Activated CD4-positive, alpha-beta T cell treated with anti-CD3 and anti-CD28 coated beads for 36 hours (primary cell): ENCODE results near the gene RRP15. TPM values are rescaled to one million over a fixed set of nuclear protein-coding genes. Genes with fewer than 3 reads are reported as not detected.

ENCODE experiments used
- ATAC-seq: fragments of 200-7000 bp; cut with Tn5 transposase; one replicate; pipeline ENCODE4 v1.10.0; 2021; ENCODE audit warnings: mild to moderate bottlenecking, moderate library complexity
- CTCF ChIA-PET: fragments of 350-600 bp; sonication (Branson Sonifier 250); formaldehyde crosslinking; loops from one replicate; lab custom pipeline; 2021; ENCODE audit warnings: antibody characterized with exemption; lab: Charles Lee
- POLR2A ChIA-PET: fragments of 350-600 bp; sonication (Branson Sonifier 250); formaldehyde crosslinking; loops from one replicate; lab custom pipeline; 2021; ENCODE audit warnings: antibody characterized with exemption, inconsistent platforms; lab: Charles Lee
- DNase-seq: peaks from one replicate; pipeline ENCODE4 v3.0.0-alpha.2; 2020
- H3K27ac Mint-ChIP-seq: one replicate; pipeline ENCODE4 v1.8.0; 2021; ENCODE audit warnings: mixed read lengths
- H3K27me3 Mint-ChIP-seq: one replicate; pipeline ENCODE4 v1.8.0; 2021; ENCODE audit warnings: mixed read lengths
- H3K36me3 Mint-ChIP-seq: one replicate; pipeline ENCODE4 v1.8.0; 2021; ENCODE audit warnings: low read depth, mixed read lengths
- H3K4me1 Mint-ChIP-seq: one replicate; pipeline ENCODE4 v1.8.0; 2021; ENCODE audit warnings: mixed read lengths
- H3K4me3 Mint-ChIP-seq: one replicate; pipeline ENCODE4 v1.8.0; 2021; ENCODE audit warnings: mild to moderate bottlenecking, moderate library complexity, mixed read lengths
- H3K9me3 Mint-ChIP-seq: one replicate; pipeline ENCODE4 v1.8.0; 2021; ENCODE audit warnings: low read depth, mixed read lengths
- intact Hi-C, 2 experiments: fragments of 100-400 bp; cut with DNase I in 1 of 2; cut with micrococcal nuclease in 1 of 2; formaldehyde crosslinking; loops; one replicate each; pipeline versions ENCODE4 v1.14.2 to v1.15.1; 2022 to 2024; cut with DNase I, micrococcal nuclease
- total RNA-seq, 2 experiments: library from RNA; stranded (reverse); gene quantifications; one replicate each; pipeline ENCODE4 v1.2.3, GENCODE V29; 2021

Gene RRP15, protein sequence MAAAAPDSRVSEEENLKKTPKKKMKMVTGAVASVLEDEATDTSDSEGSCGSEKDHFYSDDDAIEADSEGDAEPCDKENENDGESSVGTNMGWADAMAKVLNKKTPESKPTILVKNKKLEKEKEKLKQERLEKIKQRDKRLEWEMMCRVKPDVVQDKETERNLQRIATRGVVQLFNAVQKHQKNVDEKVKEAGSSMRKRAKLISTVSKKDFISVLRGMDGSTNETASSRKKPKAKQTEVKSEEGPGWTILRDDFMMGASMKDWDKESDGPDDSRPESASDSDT
- total RNA-seq: 10 to 100 TPM; 23.3 to 30.5 TPM

DNA sequence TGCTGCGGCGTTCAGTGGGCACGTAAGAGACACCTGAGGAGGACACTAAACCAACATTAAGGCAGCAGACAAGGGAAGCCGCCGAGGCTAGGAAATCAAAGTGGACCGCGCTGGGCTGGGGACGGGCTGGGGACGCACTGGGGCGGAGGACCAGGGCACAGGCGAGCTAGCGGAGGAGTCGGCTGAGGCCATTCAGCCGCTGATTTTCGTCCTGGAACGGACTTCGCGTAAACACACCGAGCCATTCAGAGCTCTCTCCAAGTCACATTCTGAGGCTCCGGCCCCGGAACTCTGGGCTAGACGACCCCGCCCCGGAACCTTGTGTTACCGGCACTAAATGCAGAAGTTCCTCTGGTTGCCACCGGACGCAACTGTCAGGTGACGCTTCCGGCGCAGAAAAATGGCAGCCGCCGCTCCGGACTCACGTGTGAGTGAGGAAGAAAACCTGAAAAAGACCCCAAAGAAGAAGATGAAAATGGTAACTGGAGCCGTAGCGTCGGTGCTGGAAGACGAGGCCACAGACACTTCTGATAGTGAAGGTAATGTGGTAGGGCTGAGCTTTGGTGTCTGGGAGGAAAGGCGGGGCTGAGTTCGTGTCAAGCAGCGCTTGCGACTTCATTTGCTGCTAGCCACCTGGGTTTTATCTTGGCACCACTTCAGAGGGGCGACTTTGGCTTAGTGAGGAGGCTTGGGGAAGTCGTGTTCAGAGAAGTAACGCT is at the start of gene RRP15:
RRP15 (plus strand) TSS at position 377 of the 719 bp plus-strand sequence; CDS start at position 401, 24 bp downstream.
- H3K4me3 Mint-ChIP-seq: peak within 1 kb of the TSS; percentile 94
- ChIA-PET POLR2A (interaction anchor here (1.0 kb wide), 1 partner anchor 1987 kb away, joined by 3 read pairs; the partner anchor contains the start of gene RAB3GAP2), CTCF (interaction anchor here (0.7 to 0.8 kb wide), 2 partner anchors 15 to 905 kb away, joined by 3 read pairs; no protein-coding TSS in a partner anchor)
- peaks cover 3% of the 10 kb centered on the region for H3K9me3 Mint-ChIP-seq
- peak; percentile 93 for DNase-seq
- H3K27ac Mint-ChIP-seq: peak within 1 kb of the TSS; percentile 91
- peak; percentile 99 for ATAC-seq
- H3K4me1 Mint-ChIP-seq: peaks cover 32% of the 10 kb centered on the region
- H3K27me3 Mint-ChIP-seq: peaks cover 11% of the 10 kb centered on the region
- peaks cover 7% of the 10 kb centered on the region for H3K36me3 Mint-ChIP-seq
- intact Hi-C loops: loop anchor here in 1 of 2 experiments (1.0 to 10.0 kb wide), 6 partner anchors 92 to 1987 kb away; partner anchors contain the start of genes BPNT1, GPATCH2, RAB3GAP2 and SPATA17

- ChIA-PET CTCF (interaction anchor here (0.6 kb wide), 1 partner anchor 1596 kb away, joined by 4 read pairs; no protein-coding TSS in a partner anchor), POLR2A (no interaction called here)
- Mint-ChIP-seq H3K4me3 (no peak overlapping the region), H3K27ac (no peak overlapping the region), H3K27me3 (peaks cover 16% of the 10 kb centered on the region), H3K36me3 (no peaks in the 10 kb centered on the region), H3K9me3 (no peaks in the 10 kb centered on the region), H3K4me1 (no peaks in the 10 kb centered on the region)
- ATAC-seq: no peak
- intact Hi-C loops: no loop called here
- no peak for DNase-seq
Measured at GRCh38 chr1:218242171-218242570, 42.9 kb upstream of the RRP15 start.

- CTCF ChIA-PET: no interaction called here
- no peaks in the 10 kb centered on the region for H3K36me3 Mint-ChIP-seq
- H3K4me1 Mint-ChIP-seq: no peaks in the 10 kb centered on the region
- DNase-seq (no peak), ATAC-seq (no peak)
- POLR2A ChIA-PET: no interaction called here
- no peaks in the 10 kb centered on the region for H3K9me3 Mint-ChIP-seq
- peaks cover 27% of the 10 kb centered on the region for H3K27me3 Mint-ChIP-seq
- H3K27ac Mint-ChIP-seq: no peak overlapping the region
- intact Hi-C loops: no loop called here
- no peak overlapping the region for H3K4me3 Mint-ChIP-seq
Measured at GRCh38 chr1:218247339-218247738, 37.8 kb upstream of the RRP15 start.

DNA sequence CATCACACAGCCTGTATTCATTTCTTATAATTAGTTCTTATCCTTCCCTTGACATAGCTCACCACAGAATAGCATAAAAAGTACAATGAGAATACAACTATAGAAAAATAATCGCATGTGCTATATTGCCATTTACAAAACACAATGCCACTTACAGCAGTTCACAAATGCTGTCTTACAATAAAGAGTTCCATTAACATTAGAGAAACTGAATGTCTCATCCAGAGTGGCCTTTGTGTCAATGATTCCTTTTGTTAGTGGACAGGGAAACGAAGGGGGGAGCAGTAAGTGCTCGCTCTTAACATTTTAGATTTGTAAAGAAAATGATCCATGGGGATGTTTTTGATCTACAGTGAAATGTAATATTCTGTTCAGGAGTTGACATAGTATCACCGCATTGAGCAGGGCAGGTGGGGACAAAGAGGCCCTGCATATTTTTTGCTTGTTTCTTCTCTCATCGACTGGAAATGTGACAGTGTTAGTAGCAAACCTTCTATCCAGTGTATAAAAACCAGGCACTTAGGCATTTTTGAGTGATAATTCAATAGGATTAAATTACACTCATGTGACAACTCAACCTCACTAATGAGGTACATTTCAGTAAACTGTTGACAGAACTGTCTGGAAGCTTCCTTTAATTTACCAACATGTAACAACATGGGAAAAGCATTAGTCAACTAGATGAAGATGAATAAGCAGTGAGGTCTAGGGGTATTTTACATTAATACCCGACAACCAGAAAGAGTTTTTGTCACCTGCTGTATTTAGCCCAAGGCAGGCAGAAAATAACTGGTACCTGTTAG is 35.6 kb upstream of the RRP15 start:
- DNase-seq: no peak
- no peaks in the 10 kb centered on the region for H3K4me1 Mint-ChIP-seq

GRCh38 chr1:218250492-218250891 is 34.6 kb upstream of the RRP15 start:
- Mint-ChIP-seq H3K4me3 (no peak overlapping the region), H3K27me3 (peaks cover 20% of the 10 kb centered on the region), H3K36me3 (no peaks in the 10 kb centered on the region), H3K27ac (no peak overlapping the region), H3K9me3 (no peaks in the 10 kb centered on the region), H3K4me1 (no peaks in the 10 kb centered on the region)
- intact Hi-C loops: no loop called here
- ATAC-seq (no peak), DNase-seq (no peak)
- ChIA-PET POLR2A (no interaction called here), CTCF (no interaction called here)

More for the DNA sequence above, 35.6 kb upstream of the RRP15 start:
- ChIA-PET CTCF (no interaction called here), POLR2A (no interaction called here)
- H3K27ac Mint-ChIP-seq: no peak overlapping the region
- intact Hi-C loops: no loop called here
- no peaks in the 10 kb centered on the region for H3K9me3 Mint-ChIP-seq
- H3K4me3 Mint-ChIP-seq: no peak overlapping the region
- no peak for ATAC-seq
- H3K36me3 Mint-ChIP-seq: no peaks in the 10 kb centered on the region
- H3K27me3 Mint-ChIP-seq: peaks cover 20% of the 10 kb centered on the region

- POLR2A ChIA-PET: no interaction called here
- intact Hi-C loops: no loop called here
- CTCF ChIA-PET: no interaction called here
Measured at GRCh38 chr1:218254296-218254946, 30.7 kb upstream of the RRP15 start.

GRCh38 chr1:218255090-218255489 is 30.0 kb upstream of the RRP15 start:
- no peaks in the 10 kb centered on the region for H3K36me3 Mint-ChIP-seq
- intact Hi-C loops: no loop called here

More at GRCh38 chr1:218254296-218254946, 30.7 kb upstream of the RRP15 start:
- H3K4me1 Mint-ChIP-seq: no peaks in the 10 kb centered on the region
- H3K36me3 Mint-ChIP-seq: no peaks in the 10 kb centered on the region
- ATAC-seq: no peak
- no peak overlapping the region for H3K27ac Mint-ChIP-seq
- H3K27me3 Mint-ChIP-seq: peaks cover 15% of the 10 kb centered on the region
- no peak overlapping the region for H3K4me3 Mint-ChIP-seq
- H3K9me3 Mint-ChIP-seq: no peaks in the 10 kb centered on the region
- no peak for DNase-seq

GRCh38 chr1:218257371-218257770 is 27.7 kb upstream of the RRP15 start:
- Mint-ChIP-seq H3K27ac (no peak overlapping the region), H3K27me3 (peaks cover 13% of the 10 kb centered on the region), H3K36me3 (no peaks in the 10 kb centered on the region), H3K4me1 (no peaks in the 10 kb centered on the region), H3K9me3 (no peaks in the 10 kb centered on the region), H3K4me3 (no peak overlapping the region)
- ATAC-seq (no peak), DNase-seq (no peak)
- POLR2A ChIA-PET: no interaction called here
- CTCF ChIA-PET: no interaction called here
- intact Hi-C loops: no loop called here

More at GRCh38 chr1:218255090-218255489, 30.0 kb upstream of the RRP15 start:
- Mint-ChIP-seq H3K4me3 (no peak overlapping the region), H3K4me1 (no peaks in the 10 kb centered on the region), H3K27me3 (peaks cover 16% of the 10 kb centered on the region), H3K27ac (no peak overlapping the region), H3K9me3 (no peaks in the 10 kb centered on the region)
- ChIA-PET CTCF (no interaction called here), POLR2A (no interaction called here)
- DNase-seq (no peak), ATAC-seq (no peak)

GRCh38 chr1:218257971-218258370 is 27.1 kb upstream of the RRP15 start:
- ChIA-PET POLR2A (no interaction called here), CTCF (interaction anchor here (0.6 kb wide), 1 partner anchor 731 kb away, joined by 3 read pairs; no protein-coding TSS in a partner anchor)
- H3K4me3 Mint-ChIP-seq: no peak overlapping the region
- no peaks in the 10 kb centered on the region for H3K9me3 Mint-ChIP-seq
- H3K4me1 Mint-ChIP-seq: no peaks in the 10 kb centered on the region
- no peak overlapping the region for H3K27ac Mint-ChIP-seq
- no peak for ATAC-seq
- no peak for DNase-seq
- intact Hi-C loops: no loop called here
- no peaks in the 10 kb centered on the region for H3K36me3 Mint-ChIP-seq
- H3K27me3 Mint-ChIP-seq: peaks cover 13% of the 10 kb centered on the region

- no peaks in the 10 kb centered on the region for H3K9me3 Mint-ChIP-seq
- no peak overlapping the region for H3K27ac Mint-ChIP-seq
- ChIA-PET POLR2A (no interaction called here), CTCF (no interaction called here)
- H3K4me1 Mint-ChIP-seq: no peaks in the 10 kb centered on the region
- intact Hi-C loops: no loop called here
- no peaks in the 10 kb centered on the region for H3K36me3 Mint-ChIP-seq
- no peak for DNase-seq
- peaks cover 13% of the 10 kb centered on the region for H3K27me3 Mint-ChIP-seq
- no peak overlapping the region for H3K4me3 Mint-ChIP-seq
- no peak for ATAC-seq
Measured at GRCh38 chr1:218259339-218259738, 25.8 kb upstream of the RRP15 start.

DNA sequence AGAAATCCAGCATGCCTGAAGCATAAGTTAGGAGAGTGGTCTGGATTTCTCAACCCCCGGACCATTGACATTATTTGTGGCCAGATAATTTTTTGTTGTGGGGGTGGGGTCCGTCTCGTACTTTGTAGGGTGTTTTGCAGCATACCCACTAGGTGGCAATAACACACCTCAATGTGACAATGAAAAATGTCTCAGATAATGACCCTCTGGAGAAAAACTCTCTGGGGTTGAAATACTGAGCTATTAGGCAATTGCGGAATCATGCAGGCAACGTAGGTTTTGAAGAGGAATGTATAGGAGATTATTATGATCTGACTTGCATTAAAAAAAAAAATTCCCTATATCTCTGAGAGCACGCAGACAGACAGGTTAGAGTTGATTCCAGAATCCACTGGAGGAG is 25.3 kb upstream of the RRP15 start:
- Mint-ChIP-seq H3K36me3 (no peaks in the 10 kb centered on the region), H3K4me3 (no peak overlapping the region), H3K9me3 (no peaks in the 10 kb centered on the region), H3K27ac (no peak overlapping the region), H3K27me3 (peaks cover 13% of the 10 kb centered on the region), H3K4me1 (no peaks in the 10 kb centered on the region)
- DNase-seq (no peak), ATAC-seq (no peak)
- POLR2A ChIA-PET: no interaction called here
- CTCF ChIA-PET: interaction anchor here (0.6 to 1.0 kb wide), 2 partner anchors 261 to 389 kb away, joined by 4 read pairs; no protein-coding TSS in a partner anchor
- intact Hi-C loops: no loop called here
